ENCODE results near the gene CNTNAP5.

DNA sequence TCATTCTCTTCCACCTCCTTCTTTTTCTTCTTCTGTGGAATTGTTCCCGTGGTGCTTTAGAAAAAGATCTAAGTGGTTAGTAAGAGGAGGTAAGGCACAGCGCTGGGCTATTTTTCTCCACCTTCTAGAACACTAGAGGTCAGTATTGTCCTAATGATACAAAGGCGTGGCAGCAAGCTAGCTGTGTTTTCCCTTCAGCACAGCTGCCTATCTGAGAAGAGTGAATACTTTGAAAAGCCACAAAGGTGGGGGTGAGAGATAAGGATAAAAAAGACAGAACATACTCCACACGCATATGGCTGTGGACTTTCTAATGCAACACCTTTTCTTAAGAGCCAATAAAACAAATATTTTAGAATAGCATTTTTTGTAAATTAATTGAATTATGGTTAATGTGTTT is 2.1 kb downstream of the CNTNAP5 start:
- TF ChIP-seq, protein P1, sequence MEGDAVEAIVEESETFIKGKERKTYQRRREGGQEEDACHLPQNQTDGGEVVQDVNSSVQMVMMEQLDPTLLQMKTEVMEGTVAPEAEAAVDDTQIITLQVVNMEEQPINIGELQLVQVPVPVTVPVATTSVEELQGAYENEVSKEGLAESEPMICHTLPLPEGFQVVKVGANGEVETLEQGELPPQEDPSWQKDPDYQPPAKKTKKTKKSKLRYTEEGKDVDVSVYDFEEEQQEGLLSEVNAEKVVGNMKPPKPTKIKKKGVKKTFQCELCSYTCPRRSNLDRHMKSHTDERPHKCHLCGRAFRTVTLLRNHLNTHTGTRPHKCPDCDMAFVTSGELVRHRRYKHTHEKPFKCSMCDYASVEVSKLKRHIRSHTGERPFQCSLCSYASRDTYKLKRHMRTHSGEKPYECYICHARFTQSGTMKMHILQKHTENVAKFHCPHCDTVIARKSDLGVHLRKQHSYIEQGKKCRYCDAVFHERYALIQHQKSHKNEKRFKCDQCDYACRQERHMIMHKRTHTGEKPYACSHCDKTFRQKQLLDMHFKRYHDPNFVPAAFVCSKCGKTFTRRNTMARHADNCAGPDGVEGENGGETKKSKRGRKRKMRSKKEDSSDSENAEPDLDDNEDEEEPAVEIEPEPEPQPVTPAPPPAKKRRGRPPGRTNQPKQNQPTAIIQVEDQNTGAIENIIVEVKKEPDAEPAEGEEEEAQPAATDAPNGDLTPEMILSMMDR (IDR thresholded peaks at IDR 0.05) = no peak
- no peak for TF ChIP-seq EZH2 (IDR thresholded peaks at IDR 0.05; ENCODE audit: borderline replicate concordance, insufficient read depth, low read depth, low read length, poor library complexity, severe bottlenecking)
